Activated T-cell treated with anti-CD3 and anti-CD28 coated beads for 1 hour (primary cell): ENCODE measurements around the gene SH3D21.

Source experiments
- DNase-seq: peaks from one replicate; pipeline ENCODE4 v3.0.0-alpha.2; 2020; ENCODE audit warnings: low read depth

Gene SH3D21

DNA sequence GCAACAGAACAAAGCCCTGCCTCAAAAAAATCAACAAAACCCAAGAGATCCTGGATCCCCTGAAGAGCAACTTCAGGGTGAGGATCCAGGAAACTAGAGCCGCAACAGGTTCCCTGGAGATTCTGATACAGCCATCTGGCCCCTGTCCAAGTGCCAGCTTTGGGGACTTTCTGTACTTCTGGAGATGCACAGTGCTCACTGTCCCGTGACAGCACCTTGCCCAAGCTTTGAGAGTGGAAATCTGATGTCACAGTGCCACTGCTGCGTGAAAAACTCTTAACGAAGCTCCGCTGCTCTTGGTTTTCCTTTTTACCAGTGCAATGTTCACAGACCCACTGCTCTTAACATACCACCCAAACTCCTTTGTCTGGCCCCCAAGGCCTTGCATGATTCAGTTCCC, 53.2 kb downstream of the SH3D21 start:
- DNase-seq: no peak

DNA sequence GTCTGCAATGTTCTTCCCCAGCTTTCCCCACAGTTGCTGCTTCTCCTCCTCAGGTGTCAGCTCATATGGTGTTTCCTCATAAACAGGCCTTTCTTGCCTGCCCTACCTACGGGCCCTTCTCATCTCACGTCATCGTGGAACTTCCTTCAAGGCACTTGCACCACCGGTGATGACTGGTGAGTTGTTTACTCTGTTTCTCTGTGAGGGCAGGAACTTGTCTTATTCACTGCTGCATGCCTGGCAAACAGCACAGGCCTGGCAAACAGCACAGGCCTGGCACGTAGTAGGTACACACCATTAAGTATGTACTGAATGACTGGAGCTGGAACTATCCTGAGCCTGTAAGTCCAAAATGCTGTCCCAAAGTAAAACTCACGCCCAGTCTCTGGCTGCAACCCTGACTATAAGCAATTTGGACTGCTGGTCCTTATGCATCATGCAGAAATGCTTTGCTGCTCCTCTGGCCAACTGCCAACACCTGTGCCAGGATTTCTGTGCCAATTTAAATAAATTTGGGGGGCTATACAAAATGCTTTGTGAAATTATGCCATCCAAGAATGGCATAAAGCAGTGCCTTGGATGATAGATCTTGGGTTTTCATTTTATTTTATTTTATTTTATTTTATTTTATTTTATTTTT, 53.9 kb downstream of the SH3D21 start:
- DNase-seq: no peak

DNA sequence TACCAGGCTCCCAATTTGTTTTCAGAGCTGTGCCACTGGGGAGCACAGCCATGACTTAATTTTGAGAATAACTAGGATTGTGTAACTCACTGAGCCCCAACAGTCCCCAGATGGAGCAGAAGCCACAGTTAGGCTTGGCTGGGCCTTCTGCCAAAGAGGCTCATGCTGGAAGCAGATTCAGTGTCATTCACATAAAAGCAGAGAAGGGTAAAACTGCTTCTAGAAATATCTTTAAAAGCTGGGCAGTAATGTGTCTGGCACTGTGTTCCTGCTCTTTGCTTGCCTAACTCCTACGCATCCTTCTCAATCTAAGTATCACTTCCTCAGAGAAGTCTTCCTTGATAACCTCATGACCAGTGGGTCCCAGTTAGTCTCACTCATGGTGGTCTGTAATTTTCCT, 59.2 kb downstream of the SH3D21 start:
- DNase-seq: no peak

DNA sequence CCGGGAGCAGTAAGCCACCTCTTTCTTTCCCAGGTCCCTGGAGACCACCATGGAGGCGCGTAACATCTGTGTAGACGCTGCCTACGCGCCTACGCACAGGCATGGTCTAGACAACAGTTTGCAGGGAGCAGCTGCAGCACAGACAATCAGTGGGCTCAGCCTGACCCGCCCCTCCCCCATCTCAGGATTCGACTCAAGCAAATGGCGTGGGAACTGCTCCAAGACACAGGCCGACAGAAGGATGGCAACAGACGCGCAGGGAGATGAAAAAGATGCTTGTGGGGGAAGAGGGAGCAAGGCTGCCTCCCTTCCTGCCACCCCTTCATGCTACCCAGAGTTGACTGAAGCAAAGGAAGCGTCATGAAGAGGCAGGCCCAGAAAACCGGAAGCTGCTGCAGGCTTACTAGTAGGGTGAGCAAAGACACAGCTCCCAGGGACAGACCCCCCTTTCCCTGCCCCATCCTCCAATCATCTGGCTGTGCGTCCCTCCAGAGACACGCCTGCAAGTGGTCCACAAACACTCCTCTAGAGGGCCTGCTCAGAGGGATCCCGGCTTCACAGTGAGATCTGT, 60.0 kb downstream of the SH3D21 start:
- DNase-seq: peak; percentile 32

DNA sequence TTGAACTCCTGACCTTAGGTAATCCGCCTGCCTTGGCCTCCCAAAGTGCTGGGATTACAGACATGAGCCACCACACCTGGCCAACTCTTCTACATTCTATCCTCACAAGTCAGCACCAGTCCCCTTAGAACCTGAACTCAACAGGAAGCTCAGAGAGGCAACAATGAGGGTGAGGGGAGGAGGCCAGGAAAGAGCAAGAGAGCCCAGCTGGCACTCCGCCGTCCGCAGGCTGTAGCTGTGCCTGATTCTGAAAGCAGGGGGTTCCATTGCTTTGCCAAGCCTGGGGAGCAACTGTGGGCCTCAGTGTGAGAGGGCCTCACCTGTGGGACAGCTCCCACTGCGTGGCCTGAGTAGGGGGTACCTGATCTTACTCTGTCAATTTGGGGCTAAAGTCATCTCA, 60.9 kb downstream of the SH3D21 start:
- no peak for DNase-seq

DNA sequence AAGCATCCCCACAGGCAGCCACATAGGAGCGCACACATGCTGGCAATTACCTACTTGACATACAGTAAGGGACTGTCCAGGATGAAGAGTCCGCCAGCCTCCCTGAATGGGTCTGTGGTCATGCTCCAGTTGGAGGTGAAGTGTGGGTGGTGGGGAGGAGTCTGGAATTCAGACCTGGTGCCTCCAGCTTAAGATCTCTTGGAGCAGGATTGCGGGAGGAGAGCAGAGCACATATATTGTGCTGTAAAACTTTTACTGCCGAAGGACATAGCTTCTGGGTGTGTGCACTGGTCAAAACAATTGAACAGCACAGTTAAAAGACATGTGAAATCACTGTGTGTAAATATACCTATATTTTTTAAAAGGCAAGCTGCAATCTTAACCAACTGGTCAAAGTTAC, 61.6 kb downstream of the SH3D21 start:
- DNase-seq: no peak

DNA sequence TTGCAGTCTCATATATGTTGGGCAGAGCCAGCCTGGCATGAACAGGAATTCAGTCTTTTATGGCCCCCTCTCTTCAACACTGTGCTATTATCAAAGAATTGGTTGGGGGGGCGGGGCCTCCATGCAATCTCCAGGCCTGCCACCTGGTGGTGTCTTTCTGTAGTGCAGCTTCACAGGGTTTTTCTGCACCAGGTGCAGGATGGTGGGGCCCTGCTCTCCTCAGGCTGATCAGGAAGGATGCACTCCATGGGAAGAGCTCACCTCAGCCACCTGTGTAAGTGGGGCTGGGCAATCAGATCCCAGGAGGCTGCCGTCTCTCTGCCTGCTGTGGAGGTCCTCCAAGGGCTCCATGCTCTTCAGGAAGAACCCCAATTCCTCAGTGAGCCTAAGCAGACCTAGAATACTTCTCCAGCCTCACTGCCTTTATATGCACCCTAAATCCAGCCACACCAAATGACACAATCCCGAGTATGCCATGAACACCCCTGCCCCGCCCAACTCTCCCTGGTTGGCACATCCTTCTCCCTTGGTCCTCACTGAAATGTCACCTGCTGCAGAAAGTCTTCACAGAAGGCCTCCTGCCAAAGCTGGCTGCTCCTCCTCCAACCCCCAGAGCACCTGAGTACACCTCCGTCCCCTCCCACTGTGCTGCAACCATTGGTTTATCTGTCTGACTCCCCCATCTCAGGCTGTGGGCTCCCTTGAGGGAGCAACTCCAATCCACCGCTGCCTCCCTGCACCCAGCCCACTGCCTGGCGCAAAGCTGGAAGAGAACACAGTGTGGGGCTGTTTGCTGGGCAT, 63.1 kb downstream of the SH3D21 start:
- DNase-seq: peak; percentile 85
